GM21619 (cell line): ENCODE data around the gene MCTP1.

ENCODE experiments used
- ATAC-seq: cut with Tn5 transposase; IDR thresholded peaks from one replicate; pipeline ENCODE4 v1.9.1; 2021; ENCODE audit not compliant: unreplicated experiment

The MCTP1 gene

DNA sequence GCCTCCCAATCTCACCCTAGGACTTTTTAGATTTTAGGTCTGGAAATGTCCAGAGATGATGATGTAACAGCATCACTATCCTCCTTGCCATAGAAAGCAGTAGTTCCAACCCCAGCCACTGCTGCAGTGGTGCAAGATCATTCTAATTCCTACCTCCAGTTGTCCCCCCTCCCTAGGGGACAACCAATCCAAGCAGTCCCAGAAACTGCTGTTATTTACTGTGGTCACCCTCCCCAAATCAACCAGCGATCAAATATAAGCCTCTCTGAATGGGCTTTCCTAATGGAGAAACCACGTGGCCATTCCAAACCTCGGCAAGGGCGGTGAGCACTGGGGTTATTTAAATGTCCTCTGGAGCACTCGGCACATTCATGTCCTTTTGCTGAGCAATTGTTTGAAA is 506.6 kb downstream of the MCTP1 start:
- no peak for ATAC-seq

GRCh38 chr5:94777056-94777880 is 507.6 kb downstream of the MCTP1 start:
- no peak for ATAC-seq

DNA sequence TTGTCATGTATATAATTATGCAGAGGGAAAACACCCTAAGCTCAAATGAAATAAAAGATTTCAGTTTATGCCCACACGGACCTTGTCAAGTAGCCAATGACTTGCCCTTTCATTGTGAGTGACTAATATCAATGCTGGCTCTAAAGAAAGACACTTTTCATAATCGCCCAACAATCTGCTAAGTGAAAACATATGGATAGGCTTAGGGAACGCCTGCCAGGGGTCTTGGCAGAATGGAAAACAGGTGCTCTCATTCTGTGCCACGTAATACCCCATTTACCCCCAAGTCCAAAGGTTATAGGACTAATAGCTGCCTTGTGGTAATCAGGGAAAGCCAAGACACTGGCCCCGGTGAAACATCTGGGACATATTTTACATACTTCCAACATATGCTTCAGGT is 508.7 kb downstream of the MCTP1 start:
- no peak for ATAC-seq

DNA sequence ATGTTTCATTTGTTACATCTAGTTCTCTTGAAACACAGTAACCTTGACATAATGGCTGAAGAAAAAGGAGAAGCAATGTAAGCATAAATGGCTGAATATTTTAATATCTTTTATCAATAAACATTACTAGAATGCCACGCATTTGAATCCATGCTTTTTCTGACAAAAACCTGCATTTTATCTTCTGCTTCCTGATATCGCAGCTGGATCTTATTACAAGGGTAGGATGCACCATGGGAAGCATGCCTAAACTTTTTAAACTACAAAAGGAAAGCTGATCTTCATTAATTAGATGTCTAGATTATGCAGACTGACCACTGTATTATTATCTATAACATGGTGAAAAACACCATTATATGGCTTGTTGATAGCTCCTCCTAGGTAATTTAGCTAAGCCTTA is 509.8 kb downstream of the MCTP1 start:
- ATAC-seq = no peak

GRCh38 chr5:94771742-94772141 is 513.2 kb downstream of the MCTP1 start:
- no peak for ATAC-seq

DNA sequence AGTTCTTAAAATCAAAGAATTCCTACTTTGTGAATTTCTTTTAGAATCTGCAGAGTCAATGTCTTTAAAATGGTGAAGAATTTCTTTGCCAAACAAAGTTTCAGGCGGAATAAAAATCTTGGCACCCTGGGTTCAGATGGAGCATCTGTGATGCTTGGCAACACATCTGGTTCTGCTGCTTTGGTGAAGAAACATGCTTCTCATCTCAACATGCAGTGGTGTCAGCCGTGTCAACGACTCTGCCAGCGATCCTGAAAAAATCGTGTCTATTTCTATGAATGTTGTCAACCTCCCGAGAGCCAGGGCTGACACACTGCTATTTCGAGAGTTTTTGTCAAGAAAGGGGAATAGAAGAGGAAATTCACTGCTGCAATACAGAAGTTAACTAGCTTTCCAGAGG is 514.9 kb downstream of the MCTP1 start:
- ATAC-seq = no peak

DNA sequence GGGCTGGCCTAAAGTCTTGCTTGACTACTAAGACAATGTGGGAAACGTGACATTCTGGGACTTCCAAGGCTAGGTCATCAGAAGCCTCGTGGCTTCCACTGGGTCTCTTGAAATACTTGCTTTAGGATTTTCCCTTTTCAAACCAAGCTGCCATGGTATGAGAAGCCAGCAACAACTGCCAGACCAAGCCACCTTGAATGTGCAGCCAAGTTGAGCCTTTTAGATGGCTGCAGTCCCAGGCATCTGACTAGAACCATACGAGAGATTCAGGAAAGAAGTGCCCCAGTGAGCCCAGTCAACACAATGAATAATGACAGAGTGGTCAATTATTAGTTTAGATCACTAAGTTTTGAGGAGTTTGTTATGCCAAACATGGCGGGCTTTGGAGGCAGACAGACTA is 523.1 kb downstream of the MCTP1 start:
- no peak for ATAC-seq

DNA sequence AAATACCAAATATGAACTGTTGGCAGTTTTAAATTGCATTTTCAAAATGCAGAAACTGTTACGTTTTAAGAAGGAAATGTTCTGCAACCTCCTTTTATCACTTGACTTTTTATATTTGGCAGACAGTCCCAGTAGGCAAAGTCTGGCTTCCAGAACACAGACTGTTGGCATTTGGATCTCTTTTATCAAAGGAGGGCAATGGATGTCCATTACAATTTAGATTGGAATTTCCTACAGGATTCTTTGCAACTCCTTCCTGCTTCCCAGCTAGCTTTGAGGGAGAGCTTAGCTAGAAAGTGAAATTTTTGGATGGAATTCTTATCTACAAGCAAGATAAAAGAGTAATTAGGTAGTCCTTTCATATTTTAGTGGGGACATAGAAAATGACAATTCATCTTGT is 523.8 kb downstream of the MCTP1 start:
- ATAC-seq = no peak

DNA sequence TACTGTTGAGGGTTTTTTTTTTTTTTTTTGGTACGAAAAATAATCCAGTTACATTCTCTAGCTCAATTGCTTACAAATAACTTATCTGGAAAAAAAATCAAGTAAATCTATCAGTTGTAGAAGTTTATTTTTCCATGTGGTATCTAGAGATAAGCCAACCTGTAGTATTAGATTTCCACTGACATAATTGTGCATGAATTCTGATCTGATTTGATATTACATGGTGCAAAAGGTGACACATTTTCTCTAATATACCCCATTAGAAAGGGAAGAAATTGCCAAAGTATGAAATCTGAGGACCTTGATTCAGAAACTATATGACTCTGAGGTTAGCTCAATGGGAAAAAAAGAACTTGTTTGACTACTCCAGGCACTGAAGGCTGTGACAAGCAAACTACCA is 524.9 kb downstream of the MCTP1 start:
- no peak for ATAC-seq

GRCh38 chr5:94759022-94759421 is 525.9 kb downstream of the MCTP1 start:
- ATAC-seq = no peak

DNA sequence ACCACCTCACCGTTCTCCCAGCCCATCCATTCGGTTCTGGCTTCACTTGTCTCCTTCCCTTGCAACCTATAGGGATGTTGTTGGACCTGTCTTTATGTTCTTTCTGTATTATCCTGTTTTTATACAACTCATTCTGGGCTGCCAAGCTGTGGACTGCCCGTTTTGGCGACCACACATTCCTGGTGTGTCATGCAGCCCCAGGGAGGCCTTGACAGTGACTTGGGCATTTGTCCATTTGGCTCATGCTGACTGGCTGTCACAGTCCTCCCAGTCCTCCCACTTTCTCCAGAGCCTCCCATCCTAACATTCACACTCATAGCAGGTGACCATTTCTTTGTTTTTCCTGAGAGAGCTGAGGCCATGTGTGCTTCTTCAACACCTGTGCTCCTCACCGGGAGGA is 530.1 kb downstream of the MCTP1 start:
- ATAC-seq = no peak

DNA sequence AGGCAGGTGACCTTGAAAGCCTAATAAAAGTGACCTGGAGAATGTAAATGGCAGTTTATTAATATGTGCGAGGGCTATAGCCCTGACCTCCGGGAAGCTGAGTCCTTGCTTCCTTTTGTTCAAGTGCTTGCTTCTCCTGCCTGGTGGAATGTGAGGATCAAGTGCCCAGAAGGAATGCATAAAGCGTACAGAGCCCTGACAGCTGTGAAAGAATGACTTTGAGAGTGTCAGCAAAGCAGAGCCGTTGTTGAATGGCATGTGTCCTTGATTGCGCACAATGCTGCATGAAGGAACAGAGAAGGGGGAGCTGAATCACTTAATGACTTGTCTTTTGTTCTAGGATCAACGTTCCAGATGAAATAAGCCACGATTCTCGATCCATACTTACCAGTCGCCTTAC is 533.4 kb downstream of the MCTP1 start:
- ATAC-seq = no peak

DNA sequence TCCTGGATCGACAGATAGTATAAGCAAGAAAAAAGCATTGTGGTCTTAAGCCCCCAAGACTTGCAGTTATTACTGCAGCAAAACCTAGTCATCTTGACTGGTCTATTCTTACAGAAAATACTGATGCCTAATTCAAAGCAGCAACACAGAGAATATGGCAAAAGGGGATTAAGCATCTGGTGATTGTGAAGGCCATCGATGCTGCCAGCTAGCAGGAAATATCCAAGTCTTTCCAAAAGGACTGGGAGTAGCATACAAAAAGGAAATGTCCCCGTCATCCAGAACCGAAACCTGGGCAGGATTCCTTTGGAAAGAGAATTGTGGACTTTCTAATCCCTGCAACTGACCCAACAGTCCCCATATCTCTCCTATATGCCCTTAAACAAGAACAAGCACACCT is 534.2 kb downstream of the MCTP1 start:
- ATAC-seq = no peak

GRCh38 chr5:94749042-94749441 is 535.9 kb downstream of the MCTP1 start:
- peak; percentile 20 for ATAC-seq

- no peak for ATAC-seq
Measured at GRCh38 chr5:94748212-94748611, 536.7 kb downstream of the MCTP1 start.

- ATAC-seq = no peak
Measured at GRCh38 chr5:94747371-94747770, 537.5 kb downstream of the MCTP1 start.

GRCh38 chr5:94746731-94747124 is 538.2 kb downstream of the MCTP1 start:
- ATAC-seq = peak; percentile 47

DNA sequence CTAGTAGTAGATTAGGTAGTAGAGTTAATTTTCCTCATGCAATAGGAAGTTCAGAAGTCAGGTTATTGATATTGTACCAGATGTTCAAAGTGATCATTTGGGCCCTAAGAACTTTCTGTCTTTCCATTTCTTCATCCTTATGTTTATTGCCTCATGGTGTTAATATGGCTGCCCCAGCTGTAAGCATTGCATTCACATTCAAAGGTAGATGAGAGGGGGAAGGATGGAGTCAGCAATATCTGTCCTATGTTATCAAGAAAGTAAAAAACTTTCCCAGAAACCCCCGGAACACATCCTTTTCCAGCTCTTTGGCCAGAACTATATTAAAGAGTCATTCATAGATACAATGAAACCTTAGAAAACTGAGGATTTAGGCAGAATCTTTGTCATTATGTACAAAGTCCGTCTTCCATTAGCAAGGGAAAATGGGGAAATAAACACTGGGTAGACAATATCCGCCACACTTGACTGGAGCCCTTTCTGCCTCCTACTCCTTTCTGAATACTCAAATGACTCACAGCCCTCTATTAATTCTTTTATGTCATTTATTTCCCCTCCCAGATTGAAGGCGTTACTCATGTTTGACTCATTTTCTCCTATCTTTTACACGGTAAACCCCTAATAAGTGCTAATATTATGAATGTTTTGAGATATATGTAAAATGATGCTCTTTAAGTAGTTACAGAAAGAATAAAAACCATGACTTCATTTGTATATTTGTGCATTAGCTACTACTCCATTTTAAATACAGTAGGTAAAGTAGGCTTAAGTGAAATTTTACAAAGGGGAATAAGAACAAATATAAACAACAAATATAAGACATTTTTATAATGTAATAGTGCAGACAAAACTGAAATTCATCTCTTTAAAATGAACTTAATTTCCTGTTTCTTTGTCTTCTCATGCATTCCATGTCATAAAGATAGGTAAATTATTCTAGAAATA is 538.8 kb downstream of the MCTP1 start:
- ATAC-seq = peak; percentile 83

GRCh38 chr5:94744906-94745305 is 540.0 kb downstream of the MCTP1 start:
- ATAC-seq = no peak

DNA sequence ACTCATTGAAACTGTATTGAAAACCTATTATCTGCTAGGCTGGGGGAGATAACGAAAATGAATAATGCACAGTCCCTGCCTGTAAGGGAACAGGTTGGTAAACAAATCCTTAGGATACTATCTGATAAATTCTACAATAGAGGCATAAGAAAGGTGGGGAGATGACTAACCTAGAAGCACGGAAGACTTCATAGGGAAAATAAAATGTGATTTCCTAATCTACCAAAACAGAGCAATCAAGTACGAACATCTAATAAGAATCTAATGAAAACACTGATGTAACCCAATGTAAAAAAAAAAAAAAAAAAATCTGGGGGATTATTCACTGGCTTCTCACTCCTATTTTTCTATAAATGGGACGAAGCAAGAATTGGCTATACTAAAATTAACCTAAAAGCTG is 542.0 kb downstream of the MCTP1 start:
- no peak for ATAC-seq

GRCh38 chr5:94740286-94740685 is 544.6 kb downstream of the MCTP1 start:
- no peak for ATAC-seq

GRCh38 chr5:94736498-94736897 is 548.4 kb downstream of the MCTP1 start:
- no peak for ATAC-seq
